Esophagus squamous epithelium (tissue), 4 donors: ENCODE measurements around the gene CFAP299.
"Not testable (repeated sequence)": the region's sequence is repeated elsewhere in the genome, so short reads cannot be mapped to it uniquely, and the experiment has no call there.

Experiments
- CTCF ChIP-seq, 6 experiments: fragments of 450-650 bp in 4 of 6; fragments of 200-600 bp in 2 of 6; sonication (generic) in 2 of 6; IDR thresholded peaks; one replicate each; pipeline ENCODE4 v1.5.1; 2016 to 2019; ENCODE audit warnings: antibody characterized with exemption in 6 of 6, mild to moderate bottlenecking in 4 of 6, moderate library complexity in 4 of 6
- POLR2A ChIP-seq, 4 donors: fragments of 450-650 bp; IDR thresholded peaks; one replicate each; pipeline ENCODE4 v1.6.1; 2017; ENCODE audit warnings: antibody characterized with exemption in 4 of 4, mild to moderate bottlenecking in 4 of 4, moderate library complexity in 3 of 4

- not testable (repeated sequence) for TF ChIP-seq POLR2A, CTCF (IDR thresholded peaks at IDR 0.05)
Measured at GRCh38 chr4:80342684-80343083, 7.2 kb downstream of the CFAP299 start.
